K562 (cell line): Measurements from ENCODE around the gene HEPHL1. TPM values are rescaled to one million over a fixed set of nuclear protein-coding genes. Genes with fewer than 3 reads are reported as not detected.

Source experiments
- ATF6 ChIP-seq: sonication (generic); formaldehyde crosslinking; IDR thresholded peaks from 2 replicates; pipeline ENCODE4 v1.4.0; 2020; ENCODE audit warnings: mild to moderate bottlenecking, missing genetic modification reagents
- BCLAF1 ChIP-seq, 2 experiments: fragments of 450-650 bp in 1 of 2; IDR thresholded peaks; 2 replicates each; pipeline ENCODE4 v1.6.1; 2011 to 2017; ENCODE audit warnings: low read depth in 2 of 2, antibody characterized with exemption in 1 of 2, borderline replicate concordance in 1 of 2, low read length in 1 of 2, mild to moderate bottlenecking in 1 of 2, mixed read lengths in 1 of 2; ENCODE audit not compliant: control insufficient read depth in 1 of 2
- BMI1 ChIP-seq: fragments of 150-350 bp; IDR thresholded peaks from 2 replicates; pipeline ENCODE4 v1.6.1; 2014; ENCODE audit warnings: low read length
- CBFB ChIP-seq: sonication (generic); formaldehyde crosslinking; IDR thresholded peaks from 2 replicates; pipeline ENCODE4 v1.4.0; 2020; ENCODE audit warnings: mild to moderate bottlenecking, missing genetic modification reagents
- CREB1 ChIP-seq, 2 experiments: sonication (generic) in 1 of 2; formaldehyde crosslinking in 1 of 2; IDR thresholded peaks; 2 replicates each; pipeline versions ENCODE4 v1.6.1 to v1.8.0; 2012 to 2022; ENCODE audit warnings: inconsistent platforms in 1 of 2, mild to moderate bottlenecking in 1 of 2, missing genetic modification reagents in 1 of 2, moderate library complexity in 1 of 2
- FUS ChIP-seq: fragments of 200-400 bp; formaldehyde crosslinking; optimal IDR thresholded peaks from 2 replicates; pipeline ENCODE3; 2017; ENCODE audit warnings: low read depth, low read length
- GABPA ChIP-seq: fragments of 200-800 bp; sonication (Bioruptor generic); conservative IDR thresholded peaks from 2 replicates; pipeline ENCODE4 v1.6.1; 2016; ENCODE audit warnings: low read depth, missing genetic modification characterization, missing compliant biosample characterization
- GABPB1 ChIP-seq: sonication (generic); formaldehyde crosslinking; IDR thresholded peaks from 2 replicates; pipeline ENCODE4 v1.8.0; 2022; ENCODE audit warnings: mild to moderate bottlenecking, missing genetic modification reagents
- LCOR ChIP-seq: sonication (generic); formaldehyde crosslinking; IDR thresholded peaks from 2 replicates; pipeline ENCODE4 v1.8.0; 2022; ENCODE audit warnings: mild to moderate bottlenecking, missing genetic modification reagents
- MXI1 ChIP-seq: IDR thresholded peaks from 2 replicates; pipeline ENCODE4 v1.6.1; 2011; ENCODE audit warnings: low read depth, mild to moderate bottlenecking, improper control_type of control experiment, low read length
- NBN ChIP-seq: fragments of 450-650 bp; IDR thresholded peaks from 2 replicates; pipeline ENCODE4 v1.6.1; 2016; ENCODE audit warnings: low read depth, mild to moderate bottlenecking
- NKRF ChIP-seq: fragments of 450-650 bp; IDR thresholded peaks from 2 replicates; pipeline ENCODE4 v1.6.1; 2016; ENCODE audit warnings: borderline replicate concordance
- NRF1 ChIP-seq, 2 experiments: fragments of 450-650 bp; IDR thresholded peaks in 1 of 2; conservative IDR thresholded peaks in 1 of 2; 2 replicates each; pipeline ENCODE4 v1.6.1; 2014; ENCODE audit warnings: mild to moderate bottlenecking in 2 of 2
- RBFOX2 ChIP-seq: fragments of 200-400 bp; formaldehyde crosslinking; IDR thresholded peaks from 2 replicates; pipeline ENCODE4 v1.6.1; 2017; ENCODE audit warnings: low read depth, mild to moderate bottlenecking, low read length, moderate library complexity
- SAP30 ChIP-seq: fragments of 200-600 bp; sonication (generic); IDR thresholded peaks from 2 replicates; pipeline ENCODE4 v1.6.1; 2012; ENCODE audit warnings: borderline replicate concordance, low read depth, mild to moderate bottlenecking, moderate library complexity, low read length, control low read depth, inconsistent platforms; ENCODE audit not compliant: insufficient read depth, poor library complexity, severe bottlenecking
- SMAD3 ChIP-seq: fragments of 450-650 bp; formaldehyde crosslinking; conservative IDR thresholded peaks from 2 replicates; pipeline ENCODE4 v1.4.0; 2020; ENCODE audit warnings: mild to moderate bottlenecking
- TFAP4 ChIP-seq: sonication (generic); formaldehyde crosslinking; IDR thresholded peaks from 2 replicates; pipeline ENCODE4 v1.8.0; 2022; ENCODE audit warnings: missing genetic modification reagents, mild to moderate bottlenecking, moderate library complexity, borderline replicate concordance
- ZNF253 ChIP-seq: fragments of 250-450 bp; sonication (Bioruptor Pico); conservative IDR thresholded peaks from 2 replicates; pipeline ENCODE4 v1.6.1; 2021; ENCODE audit warnings: mild to moderate bottlenecking
- polyA plus RNA-seq, 8 experiments: library from polyadenylated mRNA; depleted of rRNA in 4 of 8; stranded (reverse) in 5 of 8; unstranded in 3 of 8; fragments of >200 nt; fragmentation: Nextera tagmentation in 2 of 8; fragmentation: Illumina TruSeq in 1 of 8; extraction: Ambion mirVana in 2 of 8; extraction: Trizol in 1 of 8; gene quantifications; 2 replicates each; pipeline versions ENCODE4 v1.2.1 to v1.2.3, GENCODE V29; 2011 to 2014; ENCODE audit warnings: inconsistent platforms in 1 of 8, missing spikeins in 1 of 8
- total RNA-seq, 7 experiments: library from RNA; depleted of rRNA in 6 of 7; stranded (reverse); fragments of >200 nt in 6 of 7; fragmentation: Illumina TruSeq in 2 of 7; extraction: Trizol in 2 of 7; gene quantifications; 2 replicates each; pipeline versions ENCODE4 v1.2.1 to v1.2.3, GENCODE V29; 2011 to 2021; ENCODE audit warnings: low replicate concordance in 1 of 7

The HEPHL1 gene
- total and polyA plus RNA-seq, 9 of the 15 experiments (the other 6 are each of a cell fraction or from before 2014, with no cell fraction given): 0.01 TPM; not detected in 8

GRCh38 chr11:94128746-94129511 is 107.8 kb downstream of the HEPHL1 start, which contains the start of gene PANX1 (continued):
- TF ChIP-seq LCOR (no peak), RBFOX2 (peak; percentile 94), GABPA (tag) (peak; percentile 92), ATF6 (no peak; the same call in 1 of the 2 replicates), ZNF253 (no peak), CREB1 (IDR thresholded peaks at IDR 0.05) (peak; percentile 40; the same call in 1 of the 2 replicates), CREB1 (CRISPR knock-in tag; IDR thresholded peaks at IDR 0.05) (peak; percentile 75), NKRF (peak; percentile 55; the same call in 1 of the 2 replicates), NRF1 (conservative IDR thresholded peaks at IDR 0.05 in 1 of 2, IDR thresholded peaks at IDR 0.05 in 1 of 2) (peak; percentile 81 to 84), SAP30 (peak; percentile 46), FUS (peak; percentile 71), SMAD3 (CRISPR knock-in tag) (no peak), NBN (peak; percentile 22; the same call in 1 of the 2 replicates), CBFB (peak; percentile 63; the same call in 1 of the 2 replicates), BMI1 (no peak), MXI1 (no peak), GABPB1 (CRISPR knock-in tag) (peak; percentile 81), TFAP4 (CRISPR knock-in tag) (peak; percentile 94), BCLAF1 (IDR thresholded peaks at IDR 0.05; ENCODE audit: borderline replicate concordance in 1 of 2, control insufficient read depth in 1 of 2, low read depth in 2 of 2, low read length in 1 of 2) (no peak)
